SK-N-MC (cell line): ENCODE measurements around the gene CAMKMT.

Experiments used
- EZH2 ChIP-seq: fragments of 200-600 bp; sonication (generic); IDR thresholded peaks from one replicate; pipeline ENCODE4 v1.6.1; 2017; ENCODE audit warnings: antibody characterized with exemption
- FOXP2 ChIP-seq: optimal IDR thresholded peaks from 2 replicates; pipeline ENCODE3; 2011; ENCODE audit warnings: mild to moderate bottlenecking, moderate library complexity; ENCODE audit not compliant: insufficient read depth; ENCODE audit errors: extremely low read length, control extremely low read depth
- POLR2AphosphoS5 ChIP-seq: IDR thresholded peaks from 2 replicates; pipeline ENCODE4 v1.6.1; 2012; ENCODE audit warnings: mild to moderate bottlenecking, low read depth, low read length, borderline replicate concordance

DNA sequence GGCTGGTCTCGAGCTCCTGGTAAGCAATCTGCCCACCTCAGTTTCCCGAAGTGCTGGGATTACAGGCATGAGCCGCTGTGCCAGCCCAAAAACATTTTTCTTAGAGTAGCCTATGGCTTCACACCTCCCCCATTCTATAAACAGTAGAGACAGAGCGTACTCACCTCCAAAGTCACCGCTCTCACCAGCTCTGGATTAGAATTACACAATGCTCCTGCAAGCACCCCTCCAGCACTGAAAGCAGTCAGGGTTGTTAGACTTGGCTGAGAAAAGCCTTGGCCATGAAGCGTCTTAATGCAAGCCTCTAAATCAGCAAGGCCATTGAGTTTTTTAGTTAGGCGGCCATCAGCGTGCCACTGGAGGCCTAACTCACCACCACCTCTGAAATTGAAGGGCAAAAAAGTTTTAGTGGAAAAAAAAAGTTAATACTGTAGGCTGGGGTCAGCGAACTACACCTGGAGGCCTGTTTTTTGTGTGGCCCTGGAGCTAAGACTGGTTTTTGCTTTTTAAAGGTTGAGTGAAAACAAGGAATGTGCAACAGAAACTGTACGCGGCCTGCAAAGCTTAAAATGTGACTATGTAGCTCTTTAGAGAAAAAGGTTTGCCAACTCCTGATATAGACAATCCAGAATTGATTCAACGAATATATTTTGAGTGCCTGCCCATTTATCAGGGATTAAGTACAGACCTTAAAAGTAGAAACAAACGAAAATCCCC, 35.0 kb upstream of the CAMKMT start:
- TF ChIP-seq EZH2 (no peak), POLR2AphosphoS5 (no peak), FOXP2 (no peak)
